DOHH2 (cell line): Measurements from ENCODE around the gene DSCAML1.

Experiments
- CTCF ChIP-seq: fragments of 200-600 bp; sonication (generic); IDR thresholded peaks from one replicate; pipeline ENCODE4 v1.5.1; 2014; ENCODE audit warnings: antibody characterized with exemption, mild to moderate bottlenecking, low read depth, low read length; ENCODE audit not compliant: poor library complexity, severe bottlenecking
- EZH2phosphoT487 ChIP-seq: fragments of 200-600 bp; sonication (generic); IDR thresholded peaks from 2 replicates; pipeline ENCODE4 v1.6.1; 2017; ENCODE audit warnings: borderline replicate concordance, mild to moderate bottlenecking, antibody characterized with exemption, low read length, moderate library complexity, mixed read lengths

- TF ChIP-seq CTCF = no peak
- TF ChIP-seq EZH2phosphoT487 = no peak
Observed at GRCh38 chr11:117478926-117479325, 318.1 kb downstream of the DSCAML1 start.
